Trophoblast cell (in vitro differentiated cells and primary cell): Measurements from ENCODE around the gene EFNA5.
"Not testable (repeated sequence)": the region's sequence is repeated elsewhere in the genome, so short reads cannot be mapped to it uniquely, and the experiment has no call there.

Experiments
- DNase-seq, 2 donors: peaks; one replicate each; pipeline ENCODE4 v3.0.0-alpha.2; 2016
- H2AFZ ChIP-seq: 2 replicates; pipeline ENCODE4 v1.6.1; 2013; ENCODE audit warnings: low read length, moderate library complexity, mild to moderate bottlenecking; ENCODE audit not compliant: insufficient read depth, poor library complexity
- H2AK5ac ChIP-seq: 2 replicates; pipeline ENCODE4 v1.6.1; 2013; ENCODE audit warnings: mild to moderate bottlenecking, low read length
- H2BK120ac ChIP-seq: 2 replicates; pipeline ENCODE4 v1.6.1; 2013; ENCODE audit warnings: low read length, mild to moderate bottlenecking, moderate library complexity; ENCODE audit not compliant: insufficient read depth, poor library complexity
- H2BK12ac ChIP-seq: 2 replicates; pipeline ENCODE4 v1.6.1; 2013; ENCODE audit warnings: mild to moderate bottlenecking, low read length, moderate library complexity
- H2BK5ac ChIP-seq: 2 replicates; pipeline ENCODE4 v1.6.1; 2013; ENCODE audit warnings: low read length, low read depth, moderate library complexity, mild to moderate bottlenecking; ENCODE audit not compliant: poor library complexity
- H3K14ac ChIP-seq: 2 replicates; pipeline ENCODE4 v1.6.1; 2013; ENCODE audit warnings: mild to moderate bottlenecking, low read length
- H3K18ac ChIP-seq: 2 replicates; pipeline ENCODE4 v1.6.1; 2013; ENCODE audit warnings: mild to moderate bottlenecking, low read length
- H3K23ac ChIP-seq: 2 replicates; pipeline ENCODE4 v1.6.1; 2013; ENCODE audit warnings: low read length
- H3K27ac ChIP-seq: 2 replicates; pipeline ENCODE4 v1.5.1; 2013; ENCODE audit warnings: low read depth, mild to moderate bottlenecking, inconsistent platforms, low read length, moderate library complexity
- H3K27me3 ChIP-seq: 2 replicates; pipeline ENCODE4 v1.6.1; 2013; ENCODE audit warnings: inconsistent platforms, mild to moderate bottlenecking, low read length, moderate library complexity; ENCODE audit not compliant: insufficient read depth
- H3K36me3 ChIP-seq, 2 experiments: 1 replicate in 1 of 2; 2 replicates in 1 of 2; pipeline ENCODE4 v1.6.1; 2013; ENCODE audit warnings: low read length in 2 of 2, mild to moderate bottlenecking in 2 of 2, moderate library complexity in 1 of 2; ENCODE audit not compliant: insufficient read depth in 2 of 2, control insufficient read depth in 1 of 2
- H3K4ac ChIP-seq: 2 replicates; pipeline ENCODE4 v1.6.1; 2013; ENCODE audit warnings: low read depth, mild to moderate bottlenecking, low read length, moderate library complexity
- H3K4me1 ChIP-seq, 2 experiments: 1 replicate in 1 of 2; 2 replicates in 1 of 2; pipeline ENCODE4 v1.6.1; 2013; ENCODE audit warnings: low read length in 2 of 2, mild to moderate bottlenecking in 2 of 2, moderate library complexity in 1 of 2; ENCODE audit not compliant: insufficient read depth in 2 of 2, control insufficient read depth in 1 of 2
- H3K4me2 ChIP-seq: 2 replicates; pipeline ENCODE4 v1.6.1; 2013; ENCODE audit warnings: inconsistent platforms, mild to moderate bottlenecking, low read length, moderate library complexity
- H3K4me3 ChIP-seq: 2 replicates; pipeline ENCODE4 v1.5.1; 2013; ENCODE audit warnings: mild to moderate bottlenecking, low read depth, low read length, inconsistent platforms
- H3K79me1 ChIP-seq: one replicate; pipeline ENCODE4 v1.6.1; 2013; ENCODE audit warnings: low read length
- H3K79me2 ChIP-seq: 2 replicates; pipeline ENCODE4 v1.6.1; 2013; ENCODE audit warnings: low read length, mild to moderate bottlenecking; ENCODE audit not compliant: control insufficient read depth, insufficient read depth, poor library complexity
- H3K9ac ChIP-seq: 2 replicates; pipeline ENCODE4 v1.6.1; 2013; ENCODE audit warnings: mild to moderate bottlenecking, low read length
- H3K9me3 ChIP-seq: 2 replicates; pipeline ENCODE4 v1.6.1; 2013; ENCODE audit warnings: low read depth, mild to moderate bottlenecking, control low read depth, inconsistent platforms, low read length; ENCODE audit not compliant: insufficient read depth
- H4K12ac ChIP-seq: 2 replicates; pipeline ENCODE4 v1.6.1; 2013; ENCODE audit warnings: low read depth, mild to moderate bottlenecking, low read length, moderate library complexity
- H4K8ac ChIP-seq: 2 replicates; pipeline ENCODE4 v1.6.1; 2013; ENCODE audit warnings: low read depth, mild to moderate bottlenecking, low read length, moderate library complexity
- H4K91ac ChIP-seq: one replicate; pipeline ENCODE4 v1.6.1; 2013; ENCODE audit warnings: low read depth, mild to moderate bottlenecking, low read length, moderate library complexity
- WGBS: extraction: QIAGEN DNeasy Blood & Tissue Kit; methylation state at CpG from one replicate; pipeline ENCODE4 v1.1.7; 2013; ENCODE audit warnings: missing lambda C conversion rate; ENCODE audit not compliant: insufficient read length, insufficient coverage; ENCODE audit errors: extremely low coverage; 5-methylcytosine and 5-hydroxymethylcytosine counted together

Gene EFNA5

DNA sequence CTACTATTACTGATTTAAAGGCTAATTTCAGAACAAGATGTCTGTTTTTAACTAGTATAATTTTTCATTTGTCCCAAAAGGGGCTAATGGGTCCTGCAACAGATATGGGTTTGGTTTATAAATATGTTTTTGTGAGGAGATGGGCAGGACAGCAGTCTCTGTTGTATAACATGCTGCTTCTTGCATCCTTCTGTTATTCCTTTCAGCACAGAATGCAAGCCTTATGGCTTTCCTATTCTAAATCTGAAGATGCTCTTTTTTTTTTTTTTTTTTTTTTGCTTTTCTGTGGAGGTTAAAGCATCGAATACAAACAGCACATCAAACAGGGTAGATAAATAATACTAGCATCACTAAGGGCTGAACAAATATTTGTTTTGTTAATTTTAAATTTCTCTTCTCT is 235.7 kb downstream of the EFNA5 start:
- Histone ChIP-seq H3K14ac (no peak overlapping the region), H3K79me1 (no peaks in the 10 kb centered on the region), H3K36me3 (no peaks in the 10 kb centered on the region), H2BK12ac (no peak overlapping the region), H4K12ac (no peak overlapping the region), H3K4ac (no peak overlapping the region), H2BK120ac (no peak overlapping the region), H2AK5ac (no peak overlapping the region), H2BK5ac (no peak overlapping the region), H2AFZ (no peak overlapping the region), H3K27ac (no peak overlapping the region), H3K27me3 (no peaks in the 10 kb centered on the region), H4K8ac (no peak overlapping the region), H3K23ac (no peak overlapping the region), H3K18ac (no peak overlapping the region), H3K9ac (no peak overlapping the region), H3K4me1 (no peaks in the 10 kb centered on the region), H3K4me3 (no peak overlapping the region), H3K4me2 (no peak overlapping the region), H3K9me3 (no peaks in the 10 kb centered on the region), H3K79me2 (no peaks in the 10 kb centered on the region), H4K91ac (no peak overlapping the region)
- DNase-seq = no peak
- WGBS = no CpG with 5 or more reads among the region's 1 CpG

DNA sequence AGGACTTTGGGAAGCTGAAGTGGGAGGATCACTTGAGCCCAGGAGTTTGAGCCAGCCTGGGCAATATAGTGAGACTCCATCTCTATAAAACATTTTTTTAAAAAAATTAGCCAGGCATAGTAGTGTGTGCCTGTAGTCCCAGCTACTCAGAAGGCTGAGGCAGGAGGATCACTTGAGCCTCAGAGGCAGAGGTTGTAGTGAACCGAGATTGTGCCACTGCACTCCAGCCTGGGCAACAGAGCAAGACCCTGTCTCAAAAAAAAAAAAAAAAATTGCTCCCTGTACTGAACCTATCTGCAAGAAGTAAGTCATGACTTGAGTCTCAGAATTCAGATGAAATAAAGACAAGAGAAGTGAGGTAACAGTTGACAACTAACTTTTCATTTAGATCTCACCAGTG is 237.1 kb downstream of the EFNA5 start:
- not testable (repeated sequence) for H3K27ac ChIP-seq, H3K27me3 ChIP-seq, H2BK5ac ChIP-seq, H3K9me3 ChIP-seq, H2BK120ac ChIP-seq, H2AK5ac ChIP-seq, H3K4ac ChIP-seq, H3K79me1 ChIP-seq, H4K91ac ChIP-seq, H3K4me2 ChIP-seq, H2BK12ac ChIP-seq, H3K18ac ChIP-seq, H3K79me2 ChIP-seq, H3K36me3 ChIP-seq, H3K23ac ChIP-seq, H3K4me1 ChIP-seq, H2AFZ ChIP-seq, DNase-seq, H3K14ac ChIP-seq, H3K9ac ChIP-seq, H4K12ac ChIP-seq, H4K8ac ChIP-seq, H3K4me3 ChIP-seq
- no CpG with 5 or more reads among the region's 1 CpG for WGBS

DNA sequence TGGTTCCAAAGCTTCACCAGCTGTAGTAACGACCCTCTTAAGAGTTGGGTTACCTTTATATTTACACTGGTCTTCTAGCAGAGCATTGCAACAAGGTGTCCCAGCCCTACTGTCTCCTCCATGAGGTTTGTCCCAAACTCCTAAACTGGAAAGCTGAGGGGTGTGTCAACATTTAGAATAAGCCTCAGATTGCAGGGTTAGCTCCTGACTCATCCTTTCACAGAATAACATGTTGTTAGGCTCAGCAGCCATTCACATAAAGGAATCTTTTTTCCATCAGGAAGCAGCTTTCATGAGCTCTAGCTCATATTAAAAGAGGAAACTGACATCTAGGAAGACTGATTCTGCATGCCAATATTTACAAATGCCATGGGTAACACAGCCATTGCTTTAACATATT is 238.7 kb downstream of the EFNA5 start:
- no peaks in the 10 kb centered on the region for H3K79me1 ChIP-seq
- no peak overlapping the region for H4K91ac ChIP-seq
- no peak overlapping the region for H2BK12ac ChIP-seq
- peaks cover 0 to 2% of the 10 kb centered on the region in 2 experiments for H3K36me3 ChIP-seq
- H2BK5ac ChIP-seq = no peak overlapping the region
- no peak overlapping the region for H3K23ac ChIP-seq
- no peak overlapping the region for H3K18ac ChIP-seq
- H3K4me3 ChIP-seq = no peak overlapping the region
- H2AK5ac ChIP-seq = no peak overlapping the region
- H2AFZ ChIP-seq = no peak overlapping the region
- H3K4me1 ChIP-seq = no peaks in the 10 kb centered on the region
- H3K27me3 ChIP-seq = no peaks in the 10 kb centered on the region
- H3K27ac ChIP-seq = no peak overlapping the region
- H3K9ac ChIP-seq = no peak overlapping the region
- no CpG with 5 or more reads among the region's 1 CpG for WGBS
- no peak overlapping the region for H3K4ac ChIP-seq
- no peak overlapping the region for H3K4me2 ChIP-seq
- H3K9me3 ChIP-seq = no peaks in the 10 kb centered on the region
- no peak overlapping the region for H4K12ac ChIP-seq
- no peak overlapping the region for H3K14ac ChIP-seq
- no peaks in the 10 kb centered on the region for H3K79me2 ChIP-seq
- H4K8ac ChIP-seq = no peak overlapping the region
- no peak for DNase-seq
- no peak overlapping the region for H2BK120ac ChIP-seq

DNA sequence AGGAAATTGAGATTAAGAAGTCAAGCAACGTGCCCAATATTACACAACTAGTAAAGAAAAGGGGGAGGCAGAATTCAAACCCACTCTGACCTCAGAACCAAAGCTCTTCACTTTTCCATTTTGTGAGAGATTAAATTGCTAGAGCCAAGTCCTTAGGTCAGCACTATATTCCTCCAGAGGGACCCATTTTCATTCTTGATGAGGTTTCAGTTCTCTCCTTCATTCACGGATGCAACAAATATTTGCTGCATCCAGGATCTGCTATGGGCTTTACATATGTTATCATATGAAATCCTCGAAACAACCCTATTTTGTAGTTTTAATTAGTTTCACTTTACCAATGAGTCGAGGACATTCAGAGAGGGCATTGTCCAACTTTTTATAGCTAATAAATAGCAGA is 239.2 kb downstream of the EFNA5 start:
- Histone ChIP-seq H2BK5ac (no peak overlapping the region), H3K4ac (no peak overlapping the region), H3K27ac (no peak overlapping the region), H3K27me3 (no peaks in the 10 kb centered on the region), H3K4me2 (no peak overlapping the region), H3K79me2 (no peaks in the 10 kb centered on the region), H2AFZ (no peak overlapping the region), H2AK5ac (no peak overlapping the region), H3K4me3 (no peak overlapping the region), H3K9ac (no peak overlapping the region), H3K14ac (no peak overlapping the region), H3K4me1 (no peaks in the 10 kb centered on the region), H2BK12ac (no peak overlapping the region), H3K9me3 (no peaks in the 10 kb centered on the region), H3K36me3 (peaks cover 0 to 2% of the 10 kb centered on the region in 2 experiments), H4K8ac (no peak overlapping the region), H3K23ac (no peak overlapping the region), H2BK120ac (no peak overlapping the region), H3K18ac (no peak overlapping the region), H3K79me1 (no peaks in the 10 kb centered on the region), H4K91ac (no peak overlapping the region), H4K12ac (no peak overlapping the region)
- no CpG with 5 or more reads among the region's 4 CpGs for WGBS
- DNase-seq = no peak
